ENCODE results near the gene GLIS1.
A peak's percentile ranks its signal among the peaks of the same experiment; 100 is the strongest.

The GLIS1 gene

DNA sequence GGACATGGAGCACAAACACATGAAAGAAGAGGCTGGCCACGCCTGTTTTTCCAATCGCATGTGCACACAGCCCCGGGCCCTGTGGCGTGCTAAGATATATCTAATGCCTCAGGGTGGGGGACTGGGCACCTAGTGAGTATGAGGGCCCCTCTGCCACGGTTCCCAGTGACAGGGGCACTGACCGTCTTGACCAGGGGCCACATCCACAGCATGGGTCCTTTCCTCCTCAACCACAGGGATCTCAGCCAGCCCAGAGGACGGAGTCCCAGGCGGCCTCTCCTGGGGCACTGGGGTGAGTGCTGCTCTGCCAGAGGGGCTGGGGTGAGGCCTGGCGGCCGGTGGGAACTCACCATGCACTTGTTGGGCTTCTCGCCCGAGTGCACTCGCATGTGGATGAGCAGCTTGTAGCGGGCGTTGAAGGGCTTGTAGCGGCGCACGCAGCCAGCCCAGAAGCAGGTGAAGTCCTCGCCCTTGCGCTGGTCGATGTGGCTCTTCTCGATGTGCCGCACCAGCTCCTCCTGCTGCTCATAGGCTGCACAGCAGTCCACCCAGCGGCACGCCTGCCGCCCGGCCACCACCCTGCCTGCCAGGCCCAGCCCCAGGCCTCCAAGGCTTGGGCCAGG is 145.1 kb downstream of the GLIS1 start:
- DNase-seq (ENCODE audit: low spot score): no peak

DNA sequence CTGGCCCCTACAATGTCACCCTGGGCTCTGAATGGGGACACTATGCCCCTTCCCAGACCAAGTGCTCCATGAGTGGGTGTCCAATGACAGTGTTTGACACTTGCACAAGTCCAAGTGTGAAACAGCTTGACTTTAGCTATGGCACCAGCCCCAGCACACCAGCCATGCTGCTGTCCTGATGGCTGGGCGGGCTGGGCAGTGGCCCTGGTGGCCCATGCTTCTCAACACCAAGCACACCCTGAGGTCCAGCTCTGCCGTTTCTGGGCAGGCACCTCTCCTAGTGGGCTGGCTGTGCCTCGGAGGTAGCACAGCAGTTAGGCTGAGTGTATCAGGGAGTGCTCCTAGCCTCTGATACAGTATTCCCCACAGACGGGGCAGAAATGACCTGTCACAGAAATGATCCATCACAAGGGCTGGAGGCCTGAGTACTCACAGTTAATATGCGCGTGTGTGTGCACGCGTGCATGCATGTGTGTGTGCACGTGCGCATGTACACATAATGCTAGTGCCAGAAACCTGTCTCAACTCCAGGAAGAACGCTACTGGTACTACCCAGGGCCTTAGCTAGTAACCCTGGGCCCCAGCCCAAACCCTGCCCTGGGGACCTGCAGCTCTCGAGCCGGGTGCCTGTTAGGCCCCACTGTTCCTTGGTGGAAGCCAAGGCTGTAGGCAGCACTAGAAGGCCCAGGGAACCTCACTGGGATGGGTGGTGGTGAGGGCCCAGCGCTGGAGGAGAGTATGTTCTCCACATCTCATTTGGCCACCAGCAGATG is 145.8 kb downstream of the GLIS1 start:
- no peak for DNase-seq (ENCODE audit: low spot score)

DNA sequence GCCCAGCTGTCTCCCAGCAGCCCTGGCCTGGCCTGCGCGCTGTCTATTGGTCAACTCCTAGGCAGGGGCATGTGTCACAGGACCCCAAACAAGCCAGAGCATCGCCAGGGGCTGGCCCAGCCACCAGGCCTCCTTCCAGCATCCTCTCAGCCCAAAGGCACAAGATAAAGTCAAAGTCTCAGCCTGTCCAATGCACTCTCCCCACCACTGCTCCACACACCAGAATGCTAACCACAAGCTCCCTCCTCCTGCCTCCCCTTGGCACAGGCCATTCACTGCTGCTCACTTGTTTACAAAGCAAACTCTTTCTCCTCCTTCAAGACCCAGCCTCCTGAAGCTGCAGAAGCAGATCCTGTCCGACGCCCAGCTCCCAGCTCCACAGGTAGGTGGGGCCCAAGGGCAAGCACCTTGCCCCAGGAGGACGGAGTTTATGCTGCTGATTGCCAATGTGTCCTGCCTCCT is 146.4 kb downstream of the GLIS1 start:
- peak; percentile 31 for DNase-seq (ENCODE audit: low spot score)

DNA sequence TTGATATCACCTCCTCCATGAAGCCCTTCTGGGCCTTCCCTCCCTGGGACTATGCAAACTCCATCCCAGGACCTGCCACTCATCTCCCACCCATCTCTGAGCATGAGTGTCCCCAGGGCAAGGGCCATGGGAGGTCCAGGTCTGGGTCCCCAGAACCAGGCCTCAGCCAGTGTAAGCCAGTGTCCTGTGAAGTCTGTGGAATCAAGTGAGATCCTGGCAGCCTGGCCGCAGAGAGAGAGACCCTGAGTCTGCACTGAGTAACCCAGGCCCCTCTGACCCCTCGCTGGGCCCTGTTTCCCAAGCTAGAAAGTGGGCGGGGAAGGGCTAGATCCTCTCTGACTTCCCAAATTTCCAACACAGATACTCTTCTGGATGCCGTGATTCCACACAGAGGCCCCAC is 147.0 kb downstream of the GLIS1 start:
- DNase-seq (ENCODE audit: low spot score): no peak

DNA sequence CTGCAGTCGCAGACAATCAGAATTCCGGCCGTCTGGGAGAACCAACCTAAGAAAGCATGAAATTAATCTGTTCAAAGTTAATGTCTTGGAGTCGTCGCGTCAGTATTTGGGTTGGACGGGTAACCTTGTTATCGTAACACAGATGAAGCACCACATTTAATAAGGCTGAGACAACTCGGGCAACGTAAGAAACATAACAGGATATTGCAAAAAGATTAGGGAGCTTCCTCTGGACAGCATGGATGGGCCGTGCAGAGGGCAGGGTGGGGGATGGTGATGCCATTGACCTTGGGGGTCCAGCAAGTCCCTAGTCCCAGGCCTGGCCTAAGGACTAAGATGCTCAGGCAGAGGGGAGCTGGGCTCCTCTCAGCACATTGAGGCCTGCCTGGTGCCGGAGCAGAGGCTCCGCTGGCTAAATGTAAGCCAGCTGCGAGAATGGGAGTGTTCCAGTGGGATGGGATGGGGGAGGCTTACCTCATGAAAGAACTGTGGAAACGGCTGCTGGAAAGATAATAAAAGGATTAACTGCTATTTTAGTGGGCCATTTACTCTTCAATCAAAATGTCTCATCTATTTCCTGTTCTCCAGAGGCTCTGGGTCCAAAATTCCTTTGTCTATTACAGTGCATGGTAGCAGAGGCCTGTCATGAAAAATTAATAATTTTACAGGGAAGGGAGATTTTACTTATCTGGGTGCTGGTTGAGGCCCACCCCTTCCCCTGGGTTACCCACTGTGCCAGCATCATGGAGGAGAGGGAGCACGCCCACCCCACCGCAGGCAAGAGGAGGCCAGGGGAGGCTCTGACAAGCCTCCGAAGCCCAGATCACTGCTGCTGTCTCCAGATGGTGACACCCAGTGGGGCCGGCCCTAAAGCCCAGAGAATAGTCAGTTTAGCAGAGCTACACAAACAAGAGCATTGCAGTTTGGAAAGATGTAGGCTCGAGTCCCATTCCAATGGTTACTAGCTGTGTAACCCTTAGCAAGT is 148.1 kb downstream of the GLIS1 start:
- peak; percentile 22 for DNase-seq (ENCODE audit: low spot score)

DNA sequence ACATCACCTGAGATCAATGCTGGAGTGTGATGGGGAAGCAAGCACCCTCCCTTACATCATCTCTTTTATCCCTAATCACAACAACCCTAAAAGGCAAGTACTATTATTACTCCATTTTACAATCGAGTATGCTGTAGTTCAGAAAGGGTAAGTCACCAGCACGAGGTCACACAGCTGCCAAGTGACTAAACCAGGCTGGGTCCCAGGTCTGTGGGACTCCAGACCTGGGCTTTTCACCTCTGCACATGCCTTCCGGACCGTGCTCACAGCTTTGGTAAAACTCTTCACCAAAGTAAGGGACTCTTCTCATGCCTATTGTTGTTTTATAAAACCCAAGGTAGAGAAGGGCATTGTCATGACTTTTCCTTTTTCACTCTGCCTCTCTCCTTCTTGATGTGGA is 148.9 kb downstream of the GLIS1 start:
- no peak for DNase-seq (ENCODE audit: low spot score)

DNA sequence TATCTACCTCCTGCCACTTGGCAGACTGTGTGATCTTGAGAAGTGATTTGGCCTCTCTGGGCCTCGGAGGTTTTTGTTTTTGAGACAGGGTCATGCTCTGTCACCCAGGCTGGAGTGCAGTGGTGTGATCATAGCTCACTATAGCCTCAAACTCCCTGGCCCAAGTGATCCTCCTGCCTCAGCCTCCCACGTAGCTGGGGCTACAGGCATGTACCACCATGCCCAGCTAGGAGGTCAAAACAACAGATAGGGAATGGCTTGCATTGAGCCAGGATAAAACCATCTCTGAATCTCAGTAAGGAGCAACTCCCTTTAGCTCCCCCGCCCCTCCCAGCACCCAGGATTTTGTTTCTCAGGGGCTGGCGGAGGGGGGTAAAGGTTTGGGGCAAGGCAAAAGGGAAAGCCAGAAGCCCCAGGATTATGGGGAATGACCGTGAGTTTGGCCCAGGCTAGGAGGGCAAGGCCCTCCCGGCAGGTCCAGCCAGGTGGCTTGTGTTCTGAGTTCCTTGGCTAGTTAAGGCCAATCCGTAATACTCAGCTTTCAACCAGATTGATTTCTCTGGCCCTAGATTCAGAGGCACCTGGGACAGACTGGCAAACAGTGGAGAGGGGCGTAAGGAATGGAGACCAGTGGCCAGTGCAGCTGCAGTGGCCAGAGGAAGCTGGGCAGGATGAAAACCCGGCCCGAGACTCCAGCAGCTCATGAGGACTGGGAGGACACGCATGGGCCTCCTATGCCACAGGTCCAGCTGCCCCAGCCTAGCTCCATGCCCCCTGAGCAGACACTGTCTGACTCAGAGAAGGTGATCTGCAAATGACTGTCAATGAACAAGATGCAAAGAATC is 149.7 kb downstream of the GLIS1 start:
- no peak for DNase-seq (ENCODE audit: low spot score)

DNA sequence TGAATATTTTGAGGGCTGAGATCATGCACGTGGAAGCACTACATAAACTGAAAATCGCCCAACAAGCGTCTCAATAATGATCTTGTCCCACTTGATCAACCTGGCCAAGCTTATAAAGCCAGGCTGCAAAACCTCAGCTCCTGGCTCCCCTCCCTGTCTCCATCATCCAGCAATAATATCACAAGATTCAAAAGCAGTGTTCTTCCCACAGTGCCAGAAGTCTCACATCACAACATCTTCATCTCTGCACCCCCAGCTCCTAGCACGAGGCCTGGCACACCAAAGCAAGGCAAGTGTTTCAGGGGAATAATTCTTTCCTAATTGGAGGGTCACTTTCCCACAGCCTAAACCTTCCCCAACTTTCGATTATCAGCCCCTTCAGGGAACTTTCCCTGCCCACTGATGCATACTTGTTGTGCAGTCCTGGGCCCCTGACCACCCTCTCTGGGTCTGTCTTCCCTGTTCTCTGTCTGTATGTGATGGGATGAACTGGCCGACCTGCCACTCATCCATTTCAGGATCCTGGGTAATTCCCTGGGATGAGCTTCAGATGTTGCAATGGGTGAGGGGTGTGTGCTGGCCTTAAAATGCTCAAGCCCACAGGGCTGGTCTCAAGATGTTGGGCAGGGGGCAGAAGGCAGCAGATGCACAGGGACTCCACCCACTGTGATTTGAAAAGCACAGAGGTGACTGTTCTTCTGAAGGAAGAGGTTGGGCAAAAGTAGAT is 150.7 kb downstream of the GLIS1 start:
- no peak for DNase-seq (ENCODE audit: low spot score)

DNA sequence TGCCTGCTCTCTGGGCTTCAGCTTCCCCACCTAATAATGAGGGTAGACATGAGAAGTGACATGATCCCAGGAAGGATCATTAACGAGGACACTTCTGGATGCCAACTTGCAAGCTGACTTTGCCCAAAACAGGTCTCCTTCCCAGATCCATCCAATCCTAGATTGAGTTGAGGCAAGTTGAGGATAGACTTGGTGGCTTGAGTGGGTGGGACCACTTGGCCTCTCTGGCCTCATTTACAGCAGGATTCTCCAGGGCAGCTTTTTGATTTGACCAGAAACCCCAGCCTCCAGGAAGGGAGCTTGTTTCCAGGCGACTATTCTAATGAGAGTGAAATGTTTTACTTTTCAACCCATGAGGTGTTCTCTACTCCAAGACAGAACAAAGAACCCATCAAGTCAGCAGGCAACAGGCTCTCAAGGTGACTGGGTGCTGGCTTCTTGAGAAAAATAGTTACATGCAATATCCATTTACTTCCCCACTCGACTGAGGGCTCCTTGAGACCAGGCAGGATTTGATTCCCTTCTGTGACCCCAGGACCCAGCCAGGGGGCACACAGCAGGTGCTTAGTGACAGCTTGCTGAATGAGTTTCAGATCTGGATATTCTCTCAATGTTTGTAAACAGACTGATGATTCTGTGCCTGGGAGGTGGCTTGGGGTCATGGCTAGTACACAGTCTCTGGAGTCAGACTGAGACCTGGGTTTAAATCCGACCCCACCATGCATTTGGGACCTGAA is 151.5 kb downstream of the GLIS1 start:
- no peak for DNase-seq (ENCODE audit: low spot score)

DNA sequence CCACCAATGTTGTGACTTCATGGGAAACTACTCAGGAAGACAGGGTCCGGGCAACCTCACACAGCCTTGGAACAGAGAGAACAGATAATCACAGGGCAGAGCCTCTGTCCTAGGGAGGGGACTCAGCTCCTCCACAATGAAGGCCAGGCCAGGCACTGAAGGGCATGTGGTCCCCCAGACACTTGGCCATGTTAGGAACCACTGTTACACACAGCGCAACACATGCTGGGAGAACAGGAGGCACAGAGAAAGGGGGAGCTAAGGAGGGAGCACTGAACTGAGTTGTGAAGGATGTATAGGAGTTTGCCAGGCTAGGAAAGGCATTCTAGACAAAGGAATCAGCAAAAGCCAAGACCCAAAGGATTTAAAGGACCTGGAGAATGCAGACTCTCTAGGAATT is 152.2 kb downstream of the GLIS1 start:
- no peak for DNase-seq (ENCODE audit: low spot score)

DNA sequence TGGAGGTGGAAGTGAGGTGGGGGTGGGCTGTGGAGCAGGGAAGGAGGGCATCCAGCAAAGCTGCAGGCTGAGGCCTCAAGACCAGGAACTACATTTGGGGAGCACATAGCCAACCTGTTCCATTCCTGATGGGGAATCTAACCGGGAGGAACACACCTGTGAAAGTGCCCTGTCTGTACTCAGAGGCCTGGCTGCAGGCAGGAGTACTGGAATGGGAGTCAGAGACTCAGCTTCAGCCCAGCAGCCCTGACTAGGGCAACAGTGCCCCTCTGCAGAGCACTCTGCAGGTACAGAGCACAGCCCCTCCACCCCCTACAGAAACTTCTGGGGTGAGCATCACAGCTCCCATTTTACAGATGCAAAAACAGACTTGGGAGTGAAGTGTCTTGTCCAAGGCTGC is 153.4 kb downstream of the GLIS1 start:
- DNase-seq (ENCODE audit: low spot score): no peak

DNA sequence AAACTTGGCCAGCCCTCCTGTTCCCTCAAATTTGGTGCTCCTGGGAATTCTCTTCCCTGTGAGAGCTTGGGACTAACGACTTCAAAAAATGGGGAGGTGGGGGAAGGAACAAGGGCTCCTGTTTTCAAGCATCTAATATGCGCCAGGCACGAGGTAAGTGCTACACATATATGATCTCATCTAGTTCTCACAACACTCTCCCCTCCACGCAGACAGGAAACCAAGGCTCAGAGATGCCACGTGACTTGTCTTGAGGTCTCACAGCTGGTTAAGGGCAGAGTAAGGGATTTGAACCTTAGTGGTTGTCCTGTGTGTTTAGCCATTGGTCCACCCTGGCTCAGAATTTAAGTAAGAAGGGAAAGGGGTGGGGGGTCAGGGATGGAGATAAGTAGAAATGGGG is 153.8 kb downstream of the GLIS1 start:
- peak; percentile 50 for DNase-seq (ENCODE audit: low spot score)

DNA sequence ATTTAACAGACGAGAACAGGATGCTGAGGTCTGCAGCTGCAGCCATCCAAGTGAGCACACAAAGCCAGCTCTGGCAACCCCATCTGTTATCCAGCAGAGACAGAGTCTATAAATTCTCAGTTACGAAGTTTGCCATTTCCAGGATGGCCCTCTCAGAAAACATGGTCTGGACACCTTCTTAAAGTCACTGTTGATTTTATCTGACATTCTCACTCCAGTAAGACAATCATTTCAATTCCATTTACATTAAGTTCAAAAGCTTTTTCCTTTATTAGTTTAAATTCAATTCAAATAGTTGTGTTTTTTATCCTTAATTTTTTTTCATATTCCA is 154.2 kb downstream of the GLIS1 start:
- no peak for DNase-seq (ENCODE audit: low spot score)

DNA sequence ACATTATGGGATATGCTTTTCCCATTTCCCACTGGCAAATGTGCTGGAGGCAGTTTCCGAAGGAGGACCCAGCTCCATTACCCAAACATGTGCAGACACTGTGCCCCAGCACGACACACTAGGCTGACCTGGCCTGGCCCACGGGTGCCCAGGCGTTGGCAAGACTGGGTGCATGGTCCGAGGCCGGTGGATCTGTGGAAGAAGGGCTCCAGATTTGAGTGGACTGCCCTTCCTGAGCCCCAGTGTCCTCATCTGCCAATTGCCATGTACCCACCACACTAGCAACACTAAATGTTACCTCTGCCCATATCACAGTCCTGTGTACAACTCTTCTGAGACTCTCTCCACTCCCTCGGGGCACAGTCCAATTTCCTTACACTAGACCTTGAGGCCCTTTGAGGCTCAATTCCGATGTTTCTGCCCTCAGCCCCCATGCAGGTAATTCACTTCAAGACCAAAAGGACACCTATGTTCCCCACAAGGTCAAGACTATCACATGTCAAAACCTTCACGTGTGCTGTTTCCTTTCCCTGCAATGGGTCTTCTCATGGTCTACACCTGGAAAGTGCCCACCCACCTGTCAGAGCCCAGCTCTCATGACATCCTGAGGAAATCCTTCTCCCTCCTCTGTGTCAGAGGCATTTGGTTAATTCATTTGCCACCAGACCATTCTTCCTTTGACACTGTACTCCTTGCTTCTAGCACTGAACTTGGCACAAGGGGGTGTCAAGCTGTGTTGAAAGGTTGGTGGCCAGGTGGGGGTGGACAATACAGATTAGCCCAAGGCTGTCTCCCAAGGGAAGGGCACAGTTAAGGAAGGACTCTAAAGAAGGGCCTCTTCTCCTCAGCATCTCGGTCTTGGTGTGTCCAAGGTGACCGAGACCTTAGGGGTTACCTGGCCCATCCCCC is 154.8 kb downstream of the GLIS1 start:
- DNase-seq (ENCODE audit: low spot score): no peak

DNA sequence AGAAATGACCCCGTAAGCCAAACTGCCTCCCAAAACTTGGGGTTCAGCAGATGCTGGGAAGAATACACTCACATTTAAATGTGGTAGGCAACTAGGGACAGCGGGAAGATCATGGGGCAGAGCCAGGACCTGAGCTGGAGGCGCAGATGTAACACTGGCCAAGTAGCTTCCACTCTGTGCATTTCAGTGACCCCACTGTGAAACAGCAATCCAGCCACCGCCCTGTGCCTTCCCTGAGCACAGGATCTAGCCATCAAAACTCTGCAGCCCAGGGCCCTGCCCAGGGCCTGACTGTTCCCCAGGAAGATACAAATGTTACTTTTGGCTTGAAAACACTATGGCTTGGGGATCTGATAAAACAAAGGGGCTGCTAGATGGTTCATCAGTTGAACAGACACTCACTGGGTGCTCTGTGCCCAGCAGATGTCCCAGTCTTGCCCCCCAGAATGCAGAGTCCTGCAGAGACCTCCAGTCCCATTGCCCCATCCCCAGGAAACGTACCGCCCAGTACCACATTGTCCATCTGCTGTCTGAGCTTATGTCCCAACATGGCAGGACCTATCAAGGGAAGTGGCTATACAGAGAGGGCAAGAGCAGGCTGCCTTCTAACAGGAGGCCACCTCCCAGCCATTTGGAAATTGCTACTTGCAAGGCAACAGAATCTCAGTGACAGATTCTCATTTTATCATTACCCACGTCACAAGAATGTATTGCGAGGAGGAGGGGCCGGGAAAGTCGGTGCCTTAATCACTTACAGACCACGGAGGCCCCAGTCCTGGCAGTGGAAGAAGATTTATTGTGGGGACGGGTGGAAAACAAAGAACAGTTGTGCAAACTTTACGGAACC is 155.7 kb downstream of the GLIS1 start:
- no peak for DNase-seq (ENCODE audit: low spot score)

DNA sequence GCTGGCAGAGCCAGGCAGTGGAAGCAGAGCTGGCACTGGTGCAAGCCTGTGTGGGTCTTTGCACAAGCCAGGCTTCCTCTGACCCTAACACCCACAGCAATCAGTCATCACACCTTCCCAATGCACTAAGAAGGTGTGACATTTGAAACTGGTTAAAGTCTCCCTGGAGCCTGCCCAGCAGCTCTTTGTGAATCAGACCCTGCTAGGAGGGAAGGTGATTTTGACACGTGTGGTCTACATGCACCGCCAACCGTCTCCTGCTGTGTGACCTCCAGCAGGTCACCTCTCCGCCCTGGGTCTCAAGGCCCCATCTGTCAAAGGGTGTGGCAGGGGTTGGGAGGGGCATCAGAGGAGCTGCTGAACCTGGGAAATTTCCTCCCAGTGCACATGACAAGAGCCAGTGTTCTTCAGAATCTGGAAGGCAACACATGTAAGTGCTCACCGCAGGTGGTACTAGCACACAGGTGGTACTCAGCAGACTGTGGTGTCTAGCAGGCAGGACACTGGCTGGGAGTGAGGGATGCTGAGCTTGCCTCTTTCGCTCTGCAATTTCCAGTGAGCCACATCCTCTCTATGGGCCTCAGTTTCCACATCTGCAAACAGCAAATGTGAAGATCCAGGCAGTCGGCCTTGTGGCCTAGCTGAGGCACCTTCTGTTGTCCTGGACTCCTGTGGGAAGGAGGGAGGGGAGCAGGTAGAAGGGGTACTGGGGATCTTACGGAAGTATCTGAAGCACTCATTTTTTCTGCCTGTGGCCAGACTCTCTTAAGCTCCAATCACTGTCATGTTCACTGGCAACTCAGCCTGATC is 156.5 kb downstream of the GLIS1 start:
- no peak for DNase-seq (ENCODE audit: low spot score)

DNA sequence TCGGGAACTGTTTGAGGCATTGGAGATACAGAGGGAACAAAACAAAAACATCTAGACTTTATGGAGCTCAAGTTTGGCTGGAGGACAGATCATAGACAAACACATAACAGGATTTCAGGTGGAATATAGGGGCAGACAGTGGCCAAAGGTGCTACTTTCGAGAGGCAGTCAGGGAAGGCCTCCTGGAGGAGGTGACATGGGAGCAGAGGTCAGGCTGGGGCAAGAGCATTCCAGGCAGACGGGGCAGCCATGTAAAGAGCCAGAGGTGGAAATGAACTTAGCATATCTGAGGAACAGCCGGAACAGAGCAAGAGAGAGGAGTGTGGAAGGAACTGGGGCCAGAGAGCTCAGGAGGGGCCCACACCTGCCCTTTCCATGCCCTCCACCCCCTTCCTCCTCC is 157.5 kb downstream of the GLIS1 start:
- DNase-seq (ENCODE audit: low spot score): no peak
